HG03139 (cell line): Measurements from ENCODE around the gene HECTD2.
"Not testable (repeated sequence)": the region's sequence is repeated elsewhere in the genome, so short reads cannot be mapped to it uniquely, and the experiment has no call there.

Experiments
- ATAC-seq: cut with Tn5 transposase; IDR thresholded peaks from one replicate; pipeline ENCODE4 v1.9.1; 2021; ENCODE audit not compliant: unreplicated experiment

The HECTD2 gene

DNA sequence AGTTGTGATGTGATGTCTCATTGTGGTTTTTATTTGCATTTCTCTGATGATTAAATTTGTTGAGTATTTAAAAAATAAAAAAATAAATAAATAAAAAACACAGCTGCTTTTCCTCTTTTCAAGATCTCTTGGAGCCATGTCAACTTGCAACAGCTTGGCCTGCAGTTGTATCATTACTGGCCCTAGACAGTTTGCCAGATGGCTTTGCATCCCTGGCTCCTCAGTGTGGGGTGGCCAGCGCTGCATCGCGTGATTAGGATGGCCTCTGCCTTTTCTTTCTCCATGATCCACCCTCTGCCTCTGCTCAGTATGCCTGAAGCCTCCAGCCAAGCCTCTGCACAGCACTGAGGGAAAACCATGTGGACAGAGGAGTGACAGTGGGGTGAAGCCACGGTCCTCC is 126.0 kb downstream of the HECTD2 start:
- ATAC-seq = no peak

DNA sequence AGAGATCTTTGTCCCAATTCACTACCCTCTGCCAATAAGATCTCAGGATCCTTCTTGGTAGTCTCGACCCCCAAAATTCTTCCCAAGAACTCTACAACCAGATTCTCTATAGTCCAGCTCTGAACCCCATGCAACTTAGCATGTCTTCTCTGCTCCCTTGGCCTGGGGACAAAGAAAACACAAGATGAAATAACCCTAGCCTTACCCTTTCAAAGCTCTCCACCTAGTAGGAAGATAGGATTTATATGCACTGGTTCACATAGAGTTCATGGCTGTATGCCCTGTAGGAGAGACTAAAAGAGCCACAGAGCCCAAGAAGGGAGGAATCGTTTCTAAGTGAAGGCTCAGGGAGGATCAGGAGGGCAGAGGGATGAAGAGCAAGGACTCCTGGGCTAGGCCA is 126.6 kb downstream of the HECTD2 start:
- ATAC-seq = no peak

GRCh38 chr10:91537614-91538383 is 127.7 kb downstream of the HECTD2 start:
- no peak for ATAC-seq

- ATAC-seq = no peak
Observed at GRCh38 chr10:91539930-91540329, 129.8 kb downstream of the HECTD2 start.

- no peak for ATAC-seq
Observed at GRCh38 chr10:91540733-91541132, 130.6 kb downstream of the HECTD2 start.

GRCh38 chr10:91541481-91541880 is 131.3 kb downstream of the HECTD2 start:
- no peak for ATAC-seq

DNA sequence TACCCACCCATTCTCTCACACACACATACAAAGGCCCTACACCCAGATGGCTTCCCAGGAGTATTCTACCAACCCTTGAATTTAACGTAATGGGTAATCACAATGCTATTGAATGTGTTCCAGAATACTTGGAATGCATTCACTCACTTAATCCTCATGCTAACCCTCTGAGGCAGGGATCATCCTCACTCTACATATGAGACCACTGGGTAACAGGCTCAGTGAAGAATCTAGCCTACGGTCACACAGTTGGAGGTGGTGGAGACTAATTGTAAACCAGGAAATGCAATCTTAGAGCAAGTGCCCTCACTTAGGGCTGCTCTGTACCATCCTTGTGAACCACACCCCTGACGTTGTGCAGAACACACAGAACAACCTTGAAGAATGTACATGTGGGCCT is 135.2 kb downstream of the HECTD2 start:
- no peak for ATAC-seq

GRCh38 chr10:91545838-91546237 is 135.7 kb downstream of the HECTD2 start:
- ATAC-seq = no peak

GRCh38 chr10:91549262-91549661 is 139.1 kb downstream of the HECTD2 start:
- ATAC-seq = no peak

DNA sequence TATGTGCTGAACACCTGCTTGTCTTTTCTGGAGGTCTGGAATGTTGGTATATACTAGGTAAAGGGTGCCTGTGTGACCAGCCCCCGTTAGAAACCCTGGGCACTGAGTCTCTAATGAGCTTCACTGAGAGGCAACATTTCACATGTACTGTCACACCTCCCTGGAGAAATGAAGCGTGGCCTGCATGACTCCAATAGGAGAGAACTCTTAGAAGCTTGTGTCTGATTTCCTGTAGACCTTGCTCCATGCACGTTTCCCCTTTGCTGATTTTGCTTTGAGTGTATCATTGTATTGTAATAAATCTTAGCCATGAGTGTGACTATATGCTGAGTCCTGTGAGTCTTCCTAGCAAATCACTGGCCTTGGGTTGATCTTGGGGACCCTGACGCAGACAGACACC is 139.9 kb downstream of the HECTD2 start:
- ATAC-seq = no peak

DNA sequence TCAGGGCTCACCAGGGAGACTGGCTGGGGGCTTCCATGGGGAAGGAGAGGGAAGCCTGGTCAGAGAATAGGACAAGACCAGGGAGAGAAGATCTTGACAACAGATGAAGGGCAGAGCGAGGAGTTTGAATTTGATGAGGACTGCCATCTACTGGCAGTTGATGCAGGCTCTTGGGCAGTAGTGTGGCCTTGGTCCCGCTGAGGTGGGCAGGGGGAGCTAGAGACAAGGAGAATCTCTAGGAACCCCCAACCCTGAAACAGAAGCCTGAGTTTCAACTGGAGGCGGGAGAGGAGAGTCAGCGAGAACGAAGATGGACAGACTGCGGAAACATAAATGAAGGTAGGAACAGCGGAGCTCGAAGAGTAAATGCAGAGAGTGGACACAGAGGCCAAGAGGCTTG is 141.7 kb downstream of the HECTD2 start:
- no peak for ATAC-seq

DNA sequence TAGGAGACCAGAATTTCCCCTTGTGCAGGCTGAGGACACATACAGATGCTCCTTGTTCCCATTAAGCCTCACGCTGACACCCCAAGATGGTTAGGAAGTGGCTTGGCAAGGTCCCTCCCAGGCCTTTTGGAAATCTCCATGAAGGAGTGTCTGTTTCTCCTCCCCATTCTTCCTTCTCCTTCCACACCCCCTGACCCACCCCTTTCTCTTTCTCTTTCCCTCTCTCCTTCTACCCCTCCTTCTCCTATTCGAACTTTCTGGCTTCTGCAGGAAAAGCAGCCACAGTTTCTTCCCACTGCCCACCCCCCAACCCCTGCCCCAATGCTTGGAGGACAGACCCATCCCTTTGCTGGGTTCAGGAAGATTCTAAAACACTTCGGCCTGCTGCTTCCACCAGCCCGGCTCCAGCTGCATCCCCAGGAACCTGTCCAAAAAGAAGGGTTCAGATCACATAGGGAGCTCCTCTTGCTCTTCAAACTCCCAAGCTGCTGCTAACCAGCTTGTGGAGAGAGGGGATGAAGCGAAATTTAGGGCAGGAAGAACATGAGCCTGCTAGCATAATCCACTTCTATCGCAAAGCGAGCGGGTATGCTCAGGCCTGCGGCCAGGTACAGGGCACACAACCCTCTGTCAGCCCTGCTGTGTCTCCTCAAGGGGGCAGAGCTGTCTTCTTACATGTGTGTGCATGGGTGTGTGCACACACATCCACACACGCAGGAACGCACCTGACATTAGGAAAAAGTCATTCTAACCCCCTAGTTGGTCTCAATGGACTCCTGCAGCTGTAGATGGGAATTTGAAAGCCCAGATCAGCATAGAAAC is 142.3 kb downstream of the HECTD2 start:
- ATAC-seq = no peak

GRCh38 chr10:91555455-91555854 is 145.3 kb downstream of the HECTD2 start:
- ATAC-seq = no peak

GRCh38 chr10:91556691-91557566 is 146.8 kb downstream of the HECTD2 start:
- no peak for ATAC-seq

DNA sequence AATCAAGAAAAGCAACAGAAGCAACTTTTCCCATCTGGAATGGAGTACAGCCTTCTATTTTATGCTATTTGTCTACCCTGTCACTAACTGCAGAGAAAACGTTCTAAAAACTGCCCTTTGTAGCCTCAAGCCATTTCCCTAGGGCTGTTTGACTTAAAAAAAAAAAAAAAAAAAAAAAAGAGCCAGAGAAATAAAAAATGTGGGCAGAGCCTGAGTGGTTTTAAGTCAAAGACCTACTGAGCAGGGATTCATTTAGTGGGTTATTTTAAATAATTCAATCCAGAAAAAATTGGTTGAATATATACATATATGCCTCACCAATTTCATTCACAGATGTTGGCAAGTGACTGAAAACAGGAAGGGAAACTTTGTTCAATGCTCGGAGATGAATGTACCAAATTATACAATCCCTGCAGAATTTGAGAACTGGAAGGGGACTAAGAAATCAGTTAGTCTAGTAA is 147.5 kb downstream of the HECTD2 start:
- ATAC-seq = no peak

DNA sequence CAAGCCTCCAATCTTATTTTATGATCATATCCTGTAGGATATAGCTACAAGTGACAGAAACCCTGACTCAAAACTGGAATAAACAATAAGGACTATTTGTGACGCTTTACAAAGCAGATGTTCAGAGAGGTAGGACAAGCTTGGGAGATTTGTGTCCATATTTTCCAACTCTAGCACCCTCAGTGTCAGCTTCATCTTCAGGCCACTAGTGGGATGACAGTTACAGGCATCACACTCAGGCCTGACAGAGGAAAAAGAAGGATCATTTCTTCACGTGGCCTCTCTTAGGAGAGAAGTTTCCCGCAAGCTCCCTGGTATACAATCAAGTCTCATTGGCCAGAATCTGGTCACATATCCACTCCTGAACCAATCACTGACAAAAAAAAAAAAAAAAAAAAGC is 148.3 kb downstream of the HECTD2 start:
- no peak for ATAC-seq

DNA sequence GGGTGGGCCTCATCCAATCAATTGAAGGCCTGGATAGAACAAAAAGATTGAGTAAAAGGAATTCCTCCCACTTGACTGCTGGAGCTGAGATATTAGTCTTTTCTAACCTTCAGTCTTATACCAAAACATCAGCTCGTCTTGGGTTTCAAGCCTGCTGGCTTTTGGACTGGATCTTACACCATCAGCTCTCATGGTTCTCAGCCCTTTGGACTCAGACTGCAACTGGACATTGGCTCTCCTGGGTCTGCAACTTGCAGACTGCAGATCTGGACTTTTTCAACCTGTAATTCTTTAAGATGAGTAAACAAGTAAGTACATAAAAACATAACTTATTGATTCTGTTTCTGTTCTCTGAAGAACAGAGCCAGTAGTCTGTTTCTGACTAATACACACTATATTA is 149.0 kb downstream of the HECTD2 start:
- no peak for ATAC-seq

DNA sequence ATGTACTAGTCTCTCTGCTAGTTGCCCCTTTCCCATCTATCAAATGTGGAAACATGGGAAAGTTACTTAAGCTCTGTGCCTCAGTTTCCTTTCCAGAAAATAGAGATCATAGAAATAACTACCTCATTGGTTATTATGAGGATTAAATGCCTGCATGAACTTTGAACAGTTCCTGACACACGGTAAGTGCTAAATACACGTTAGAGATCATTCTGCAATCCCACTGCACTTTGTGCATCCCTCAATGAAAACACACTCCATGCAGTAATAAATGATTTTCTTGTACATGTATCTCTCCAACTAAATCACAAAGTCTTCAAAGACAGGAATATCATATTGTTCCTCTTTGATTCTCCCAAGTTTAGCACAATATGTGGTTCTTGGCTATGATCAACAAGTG is 149.6 kb downstream of the HECTD2 start:
- no peak for ATAC-seq

- not testable (repeated sequence) for ATAC-seq
Observed at GRCh38 chr10:91560827-91561226, 150.7 kb downstream of the HECTD2 start.

DNA sequence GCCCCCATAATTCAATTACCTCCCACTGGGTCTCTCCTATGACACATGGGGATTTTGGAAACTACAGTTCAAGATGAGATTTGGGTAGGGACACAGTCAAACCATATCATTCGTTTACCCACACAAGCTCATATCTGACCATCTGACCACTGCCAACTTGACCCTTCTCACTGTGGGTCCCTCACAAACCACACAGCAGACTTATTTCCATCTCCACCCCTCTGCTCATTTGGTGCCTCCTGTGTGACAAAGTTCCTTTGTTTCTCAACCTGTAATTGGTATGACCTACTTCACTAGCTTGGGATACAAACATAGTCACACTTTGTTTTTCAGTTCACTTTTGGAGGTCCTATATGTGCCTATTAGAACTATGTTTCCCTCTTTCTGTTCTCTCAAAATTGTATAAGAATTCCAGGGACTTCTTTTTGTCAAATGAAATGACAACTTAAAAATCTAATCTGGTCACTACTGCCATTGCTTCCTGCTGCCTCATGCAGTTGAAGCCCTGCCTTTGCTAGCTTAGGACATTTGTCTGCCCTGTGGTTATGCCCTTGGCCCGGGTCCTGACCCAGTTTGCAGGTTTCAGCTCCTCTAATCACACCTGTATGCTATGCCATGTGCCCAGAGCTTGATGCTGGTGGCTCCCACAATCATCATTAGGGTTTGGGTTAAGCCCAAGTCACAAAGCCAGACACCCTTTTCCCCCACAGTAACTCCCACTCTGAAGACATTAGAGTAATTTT is 152.9 kb downstream of the HECTD2 start:
- no peak for ATAC-seq

- no peak for ATAC-seq
Observed at GRCh38 chr10:91564026-91564425, 153.9 kb downstream of the HECTD2 start.
